Occipital lobe (tissue), 2 donors: ENCODE data around the gene PRRX1. TPM values are rescaled to one million over a fixed set of nuclear protein-coding genes. Genes with fewer than 3 reads are reported as not detected.
A peak's percentile ranks its signal among the peaks of the same experiment; 100 is the strongest.

ENCODE experiments used
- DNase-seq: peaks from one replicate; lab custom pipeline; 2025; lab: John Stamatoyannopoulos, UW
- total RNA-seq: library from RNA; depleted of rRNA; stranded (reverse); fragments of >200 nt; gene quantifications from one replicate; pipeline ENCODE4 v1.2.3, GENCODE V29; 2014

The PRRX1 gene
- total RNA-seq, 1 donor from 2014 or later: 5.5 TPM

GRCh38 chr1:170691258-170691657 lies 27.3 kb downstream of the PRRX1 start:
- DNase-seq: no peak

- DNase-seq: no peak
Measured at GRCh38 chr1:170692866-170693575, 29.1 kb downstream of the PRRX1 start.

- DNase-seq: no peak
Measured at GRCh38 chr1:170694172-170694926, 30.4 kb downstream of the PRRX1 start.

GRCh38 chr1:170695955-170696590 lies 32.1 kb downstream of the PRRX1 start:
- DNase-seq: no peak

GRCh38 chr1:170696591-170697290 lies 32.8 kb downstream of the PRRX1 start:
- DNase-seq: no peak

GRCh38 chr1:170697316-170697715 lies 33.4 kb downstream of the PRRX1 start:
- no peak for DNase-seq

GRCh38 chr1:170698301-170699275 lies 34.7 kb downstream of the PRRX1 start:
- no peak for DNase-seq

GRCh38 chr1:170699696-170700095 lies 35.8 kb downstream of the PRRX1 start:
- no peak for DNase-seq

- no peak for DNase-seq
Measured at GRCh38 chr1:170700842-170701615, 37.1 kb downstream of the PRRX1 start.

GRCh38 chr1:170701962-170702361 lies 38.0 kb downstream of the PRRX1 start:
- no peak for DNase-seq

- DNase-seq: no peak
Measured at GRCh38 chr1:170703591-170703990, 39.7 kb downstream of the PRRX1 start.

GRCh38 chr1:170704256-170704655 lies 40.3 kb downstream of the PRRX1 start:
- DNase-seq: no peak

GRCh38 chr1:170705981-170706380 lies 42.0 kb downstream of the PRRX1 start:
- DNase-seq: no peak

- no peak for DNase-seq
Measured at GRCh38 chr1:170707117-170707516, 43.2 kb downstream of the PRRX1 start.

GRCh38 chr1:170707959-170708655 lies 44.2 kb downstream of the PRRX1 start:
- DNase-seq: peak; percentile 13

- no peak for DNase-seq
Measured at GRCh38 chr1:170711682-170712081, 47.8 kb downstream of the PRRX1 start.

- no peak for DNase-seq
Measured at GRCh38 chr1:170714163-170714562, 50.2 kb downstream of the PRRX1 start.

GRCh38 chr1:170714938-170715337 lies 51.0 kb downstream of the PRRX1 start:
- DNase-seq: no peak

- DNase-seq: no peak
Measured at GRCh38 chr1:170716835-170717429, 53.0 kb downstream of the PRRX1 start.
